ENCODE data around the gene PNKD.

DNA sequence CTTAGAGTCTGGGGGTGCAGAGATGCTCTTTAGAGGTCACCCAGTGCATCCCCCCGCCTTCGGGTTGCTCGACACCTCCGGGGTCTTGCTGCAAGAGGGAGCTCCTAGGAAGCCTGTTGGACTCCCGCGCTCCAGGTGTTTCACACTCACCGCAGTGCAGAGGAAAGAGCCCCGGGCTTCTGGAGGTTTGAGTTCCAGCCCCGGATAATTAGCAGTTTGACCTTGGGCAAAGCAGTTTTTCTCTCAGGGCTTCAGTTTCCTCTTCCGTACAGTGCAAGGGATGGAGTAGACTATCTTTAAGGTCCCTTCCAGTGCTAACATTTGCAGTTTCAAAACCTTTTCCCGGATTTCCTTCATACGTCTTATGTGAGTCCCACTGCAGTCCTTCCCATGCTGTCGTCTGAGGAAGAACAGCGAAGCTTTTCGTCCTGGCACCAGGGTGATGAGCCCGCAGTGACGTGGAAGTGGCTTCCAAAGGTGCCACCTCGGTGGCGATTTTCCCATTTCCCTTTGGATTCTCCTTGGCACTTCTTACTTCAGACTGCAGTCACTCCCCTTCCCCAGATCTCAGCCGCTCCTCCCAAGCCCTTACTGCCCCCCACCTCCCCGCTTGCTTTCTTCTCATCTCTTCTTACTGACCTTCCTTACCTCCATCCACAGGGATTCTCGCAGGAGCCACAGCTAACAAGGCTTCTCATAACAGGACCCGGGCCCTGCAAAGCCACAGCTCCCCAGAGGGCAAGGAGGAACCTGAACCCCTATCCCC lies 585 bp downstream of the PNKD start:
- TF ChIP-seq, protein P1, sequence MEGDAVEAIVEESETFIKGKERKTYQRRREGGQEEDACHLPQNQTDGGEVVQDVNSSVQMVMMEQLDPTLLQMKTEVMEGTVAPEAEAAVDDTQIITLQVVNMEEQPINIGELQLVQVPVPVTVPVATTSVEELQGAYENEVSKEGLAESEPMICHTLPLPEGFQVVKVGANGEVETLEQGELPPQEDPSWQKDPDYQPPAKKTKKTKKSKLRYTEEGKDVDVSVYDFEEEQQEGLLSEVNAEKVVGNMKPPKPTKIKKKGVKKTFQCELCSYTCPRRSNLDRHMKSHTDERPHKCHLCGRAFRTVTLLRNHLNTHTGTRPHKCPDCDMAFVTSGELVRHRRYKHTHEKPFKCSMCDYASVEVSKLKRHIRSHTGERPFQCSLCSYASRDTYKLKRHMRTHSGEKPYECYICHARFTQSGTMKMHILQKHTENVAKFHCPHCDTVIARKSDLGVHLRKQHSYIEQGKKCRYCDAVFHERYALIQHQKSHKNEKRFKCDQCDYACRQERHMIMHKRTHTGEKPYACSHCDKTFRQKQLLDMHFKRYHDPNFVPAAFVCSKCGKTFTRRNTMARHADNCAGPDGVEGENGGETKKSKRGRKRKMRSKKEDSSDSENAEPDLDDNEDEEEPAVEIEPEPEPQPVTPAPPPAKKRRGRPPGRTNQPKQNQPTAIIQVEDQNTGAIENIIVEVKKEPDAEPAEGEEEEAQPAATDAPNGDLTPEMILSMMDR (IDR thresholded peaks at IDR 0.05), result no peak
- TF ChIP-seq ZFX (IDR thresholded peaks at IDR 0.05; ENCODE audit: borderline replicate concordance), result no peak

All from 22Rv1 (cell line).